Measurements from ENCODE around the gene GNG7.

DNA sequence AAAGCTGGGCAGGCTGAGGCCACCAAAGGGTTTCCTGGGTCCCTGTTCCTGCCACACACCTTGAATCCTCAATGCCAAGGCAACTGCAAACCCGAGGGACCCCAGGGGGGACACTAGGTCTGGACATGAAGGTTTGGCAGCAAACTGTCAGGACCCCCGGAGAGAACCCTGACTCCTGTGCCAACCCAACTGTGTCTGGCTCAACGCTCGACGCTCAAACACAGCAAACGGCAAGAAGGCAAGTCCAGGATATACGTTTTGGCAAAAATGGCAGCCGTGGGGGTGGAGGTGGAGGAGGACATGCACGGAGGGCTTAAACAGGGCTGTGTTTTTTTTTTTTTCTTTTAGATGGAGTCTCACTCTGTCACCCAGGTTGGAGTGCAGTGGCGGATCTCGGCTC, 153.5 kb downstream of the GNG7 start:
- TF ChIP-seq, protein P1, sequence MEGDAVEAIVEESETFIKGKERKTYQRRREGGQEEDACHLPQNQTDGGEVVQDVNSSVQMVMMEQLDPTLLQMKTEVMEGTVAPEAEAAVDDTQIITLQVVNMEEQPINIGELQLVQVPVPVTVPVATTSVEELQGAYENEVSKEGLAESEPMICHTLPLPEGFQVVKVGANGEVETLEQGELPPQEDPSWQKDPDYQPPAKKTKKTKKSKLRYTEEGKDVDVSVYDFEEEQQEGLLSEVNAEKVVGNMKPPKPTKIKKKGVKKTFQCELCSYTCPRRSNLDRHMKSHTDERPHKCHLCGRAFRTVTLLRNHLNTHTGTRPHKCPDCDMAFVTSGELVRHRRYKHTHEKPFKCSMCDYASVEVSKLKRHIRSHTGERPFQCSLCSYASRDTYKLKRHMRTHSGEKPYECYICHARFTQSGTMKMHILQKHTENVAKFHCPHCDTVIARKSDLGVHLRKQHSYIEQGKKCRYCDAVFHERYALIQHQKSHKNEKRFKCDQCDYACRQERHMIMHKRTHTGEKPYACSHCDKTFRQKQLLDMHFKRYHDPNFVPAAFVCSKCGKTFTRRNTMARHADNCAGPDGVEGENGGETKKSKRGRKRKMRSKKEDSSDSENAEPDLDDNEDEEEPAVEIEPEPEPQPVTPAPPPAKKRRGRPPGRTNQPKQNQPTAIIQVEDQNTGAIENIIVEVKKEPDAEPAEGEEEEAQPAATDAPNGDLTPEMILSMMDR (conservative IDR thresholded peaks at IDR 0.05): no peak
- TF ChIP-seq ZFX (IDR thresholded peaks at IDR 0.05): no peak

Measured in C4-2B (cell line).